GM21529 (cell line): ENCODE data around the gene PSMG1.
"Not testable (repeated sequence)": the region's sequence is repeated elsewhere in the genome, so short reads cannot be mapped to it uniquely, and the experiment has no call there.

Source experiments
- ATAC-seq: cut with Tn5 transposase; IDR thresholded peaks from one replicate; pipeline ENCODE4 v1.9.1; 2021; ENCODE audit not compliant: unreplicated experiment

The PSMG1 gene

DNA sequence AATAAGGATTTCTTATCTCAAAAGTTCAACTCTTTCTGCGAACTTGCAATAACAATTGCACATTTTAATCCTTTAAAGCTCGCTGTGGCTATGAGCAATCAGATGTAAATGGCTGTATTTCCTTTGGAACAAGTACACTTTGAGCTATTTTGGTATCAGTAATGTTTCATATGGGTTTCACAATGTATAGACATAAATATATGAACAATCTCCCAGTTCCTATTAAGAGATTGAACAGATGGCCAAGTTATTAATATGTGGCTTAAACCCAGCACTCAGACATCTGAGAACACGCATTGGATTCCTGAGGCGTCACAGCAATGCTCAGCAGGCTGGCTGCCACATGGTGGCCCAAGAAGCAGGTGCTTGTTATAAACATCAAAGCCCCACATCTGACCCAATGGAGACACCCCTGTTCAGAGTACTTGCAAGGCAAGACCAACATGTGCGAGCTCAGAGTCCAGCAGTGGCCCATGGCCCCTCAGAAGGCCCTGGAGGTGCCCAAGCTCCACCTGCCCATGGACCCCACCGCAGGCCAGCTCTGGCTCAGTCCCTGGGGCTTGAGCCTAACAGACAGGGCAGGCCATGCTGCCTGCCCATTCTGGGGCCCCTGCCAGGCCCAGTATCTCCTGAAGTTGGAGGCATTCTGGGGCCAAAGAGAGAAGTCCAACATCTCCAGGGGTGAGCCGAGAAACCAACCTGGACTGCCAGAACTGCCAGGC, 23.7 kb downstream of the PSMG1 start:
- ATAC-seq: no peak

DNA sequence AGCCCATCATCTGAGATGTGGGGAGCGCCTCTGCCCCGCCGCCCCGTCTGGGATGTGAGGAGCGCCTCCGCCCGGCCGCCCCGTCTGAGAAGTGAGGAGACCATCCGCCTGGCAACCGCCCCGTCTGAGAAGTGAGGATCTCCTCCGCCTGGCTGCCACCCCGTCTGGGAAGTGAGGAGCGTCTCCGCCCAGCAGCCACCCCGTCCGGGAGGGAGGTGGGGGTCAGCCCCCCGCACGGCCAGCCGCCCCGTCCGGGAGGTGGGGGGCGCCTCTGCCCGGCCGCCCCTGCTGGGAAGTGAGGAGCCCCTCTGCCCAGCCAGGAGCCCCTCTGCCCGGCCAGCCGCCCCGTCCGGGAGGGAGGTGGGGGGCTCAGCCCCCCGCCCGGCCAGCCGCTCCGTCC, 26.0 kb downstream of the PSMG1 start:
- ATAC-seq: not testable (repeated sequence)

DNA sequence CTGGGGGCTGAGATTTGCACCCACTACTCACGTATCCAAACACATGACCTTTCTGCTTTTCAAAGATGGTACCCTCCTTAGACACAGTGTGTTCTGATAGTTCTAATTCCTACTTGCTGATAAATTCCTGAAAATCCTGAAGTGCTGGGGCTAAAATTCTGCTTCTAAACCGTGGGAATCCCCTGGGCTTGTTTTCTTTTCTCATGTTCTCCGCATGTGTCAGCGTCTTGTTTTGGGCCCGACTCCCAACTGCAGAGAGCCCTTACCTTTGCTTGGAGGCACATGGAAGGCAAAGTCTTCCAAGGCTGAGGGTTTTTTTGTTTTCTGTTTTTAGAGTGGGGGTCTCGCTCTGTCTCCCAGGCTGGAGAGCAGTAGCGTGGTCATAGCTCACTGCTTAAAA, 27.2 kb downstream of the PSMG1 start:
- no peak for ATAC-seq

GRCh38 chr21:39155578-39155977, 27.7 kb downstream of the PSMG1 start:
- ATAC-seq: no peak

DNA sequence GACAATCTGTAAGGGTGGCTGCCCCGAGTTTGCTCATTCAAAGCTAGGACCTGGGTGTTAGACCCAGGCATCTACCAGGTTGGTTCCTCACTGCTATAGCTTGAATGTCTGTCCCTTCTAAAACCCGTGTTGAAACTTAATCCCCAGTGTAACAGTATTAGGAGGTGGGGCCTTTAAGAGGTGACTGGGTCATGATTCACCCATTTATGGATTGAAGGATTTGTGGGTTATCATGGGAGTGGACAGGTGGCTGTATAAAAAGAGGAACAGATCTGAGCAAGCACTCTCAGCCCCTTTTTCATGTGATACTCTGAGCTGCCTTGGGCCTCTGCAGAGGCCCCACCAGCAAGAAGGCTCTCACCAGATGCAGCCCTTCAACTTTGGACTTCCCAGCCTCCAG, 29.4 kb downstream of the PSMG1 start:
- no peak for ATAC-seq

GRCh38 chr21:39153373-39153772, 29.9 kb downstream of the PSMG1 start:
- ATAC-seq: no peak

DNA sequence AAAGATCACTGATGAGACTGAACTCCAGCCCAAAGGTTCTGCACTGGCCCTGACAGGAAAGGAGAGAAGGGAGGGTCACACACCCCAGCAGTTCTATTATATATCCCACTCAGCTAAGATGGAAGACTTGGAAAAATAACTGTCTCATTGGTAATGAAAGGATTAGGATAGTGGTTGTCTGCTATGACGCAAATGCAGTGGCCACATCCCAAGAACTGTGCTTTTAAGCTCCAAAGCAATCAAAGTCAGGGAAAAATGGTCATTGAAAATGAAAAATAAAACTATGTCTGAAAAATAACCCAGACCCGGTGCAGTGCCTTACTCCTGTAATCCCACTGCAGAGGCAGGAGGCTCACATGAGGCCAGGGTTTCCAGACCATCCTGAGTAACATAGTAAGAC, 31.0 kb downstream of the PSMG1 start:
- no peak for ATAC-seq

DNA sequence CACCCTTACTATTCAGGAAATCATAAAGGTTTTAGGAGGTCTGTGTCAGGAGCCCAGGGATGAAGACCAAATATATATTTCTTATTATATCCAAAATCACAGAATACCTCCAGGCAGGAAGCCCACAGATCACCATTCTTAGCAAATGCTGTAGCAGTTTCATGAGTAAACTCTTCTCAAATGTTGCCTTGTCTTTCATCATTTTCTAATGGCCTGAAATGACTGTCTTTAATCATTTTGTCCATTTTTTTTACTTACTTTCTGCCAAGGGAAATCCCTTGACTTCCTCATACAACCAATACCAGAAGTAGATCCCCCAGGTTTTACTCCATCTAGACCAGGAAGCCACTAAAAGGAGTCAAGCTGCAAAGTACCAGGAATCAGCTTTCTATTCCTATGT, 32.4 kb downstream of the PSMG1 start:
- ATAC-seq: no peak

DNA sequence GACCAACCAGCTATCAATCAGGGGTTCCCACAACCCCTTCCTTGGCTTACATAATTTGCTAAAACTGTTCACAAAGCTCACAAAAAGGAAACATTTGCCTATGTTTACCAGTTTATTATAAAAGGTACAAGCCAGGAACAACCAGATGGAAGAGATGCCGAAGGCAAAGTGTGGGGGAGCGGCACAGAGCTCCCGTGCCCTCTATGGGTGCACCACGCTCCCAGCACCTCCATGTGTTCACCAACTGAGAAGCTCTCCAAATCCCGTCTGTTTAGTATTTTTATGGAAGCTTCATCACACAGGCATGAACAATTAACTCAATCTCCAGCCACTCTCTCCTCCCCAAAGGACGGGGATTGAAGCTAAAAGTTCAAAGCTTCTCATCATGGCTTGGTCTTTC, 32.9 kb downstream of the PSMG1 start:
- no peak for ATAC-seq

GRCh38 chr21:39149882-39150281, 33.4 kb downstream of the PSMG1 start:
- ATAC-seq: no peak

- no peak for ATAC-seq
These were observed 34.3 kb downstream of the PSMG1 start for GRCh38 chr21:39148975-39149374.

GRCh38 chr21:39144191-39144590, 39.1 kb downstream of the PSMG1 start:
- ATAC-seq: no peak

- ATAC-seq: no peak
These were observed 40.3 kb downstream of the PSMG1 start for GRCh38 chr21:39142972-39143371.

GRCh38 chr21:39141502-39141901, 41.7 kb downstream of the PSMG1 start:
- no peak for ATAC-seq

DNA sequence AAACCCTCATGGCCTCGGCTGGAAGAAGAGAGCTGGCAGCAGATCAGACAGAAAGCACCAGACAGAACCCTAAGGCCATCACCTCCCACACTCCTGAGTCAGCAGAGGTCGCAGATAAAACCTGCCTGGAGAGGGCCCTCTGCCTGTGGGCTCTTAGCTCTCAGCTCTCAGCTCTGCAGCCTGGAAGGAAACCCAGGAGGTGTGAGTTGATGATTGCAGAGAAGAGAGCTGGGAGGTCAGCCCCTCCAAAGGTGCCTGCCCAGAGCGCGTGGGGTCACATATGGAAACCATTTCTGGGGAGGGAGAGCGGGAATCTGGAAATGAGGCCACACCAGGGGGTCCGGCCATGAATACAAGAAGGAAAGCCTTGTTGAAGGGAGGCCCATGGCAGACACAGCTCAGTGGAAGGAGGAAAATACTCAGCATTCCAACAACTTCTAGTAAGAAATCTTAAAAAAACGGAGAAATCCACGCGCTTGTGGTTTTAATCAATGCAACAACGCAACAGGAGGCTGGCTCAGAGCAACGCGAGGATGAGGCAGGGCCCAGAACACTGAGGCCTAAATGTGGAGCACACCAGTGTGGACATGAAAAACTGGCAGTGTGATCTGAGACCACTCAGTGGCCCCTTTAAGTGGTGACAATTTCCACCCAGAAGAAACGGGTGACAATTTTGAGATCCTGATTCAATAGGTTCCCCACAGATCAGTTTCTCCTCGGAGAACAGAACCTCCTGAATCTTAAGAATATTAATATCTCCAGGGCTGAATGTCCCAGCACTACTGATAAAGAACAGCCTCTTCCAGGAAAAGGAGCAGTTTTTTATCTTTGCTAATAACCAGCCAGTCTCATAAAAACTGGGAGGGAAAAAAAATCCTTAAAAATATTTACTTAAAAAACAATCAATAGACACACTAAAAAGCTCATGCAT, 45.7 kb downstream of the PSMG1 start:
- no peak for ATAC-seq

GRCh38 chr21:39136711-39137110, 46.5 kb downstream of the PSMG1 start:
- ATAC-seq: no peak

GRCh38 chr21:39136138-39136537, 47.1 kb downstream of the PSMG1 start:
- ATAC-seq: not testable (repeated sequence)

DNA sequence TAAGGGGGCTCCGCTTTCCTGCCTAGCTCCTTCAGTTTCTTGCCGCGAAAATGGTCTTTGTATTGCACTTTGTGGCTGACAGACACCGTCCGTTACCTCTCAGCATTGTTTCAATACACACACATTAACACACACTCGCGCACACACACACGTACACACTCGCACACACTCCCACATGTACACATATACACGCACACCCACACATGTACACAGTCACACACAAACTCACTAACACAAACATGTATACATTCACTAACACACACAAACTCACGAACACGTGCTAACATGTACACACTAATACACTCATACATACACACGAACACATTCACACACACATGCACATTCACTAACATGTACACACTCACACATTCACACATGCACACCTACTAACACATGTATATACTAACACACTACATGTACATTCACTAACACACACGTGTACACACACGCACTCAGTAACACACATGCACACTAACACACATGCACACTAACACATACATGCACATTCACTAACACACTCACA, 48.9 kb downstream of the PSMG1 start:
- ATAC-seq: no peak

GRCh38 chr21:39132248-39132647, 51.0 kb downstream of the PSMG1 start:
- ATAC-seq: no peak

- no peak for ATAC-seq
These were observed 51.5 kb downstream of the PSMG1 start for GRCh38 chr21:39131791-39132190.

DNA sequence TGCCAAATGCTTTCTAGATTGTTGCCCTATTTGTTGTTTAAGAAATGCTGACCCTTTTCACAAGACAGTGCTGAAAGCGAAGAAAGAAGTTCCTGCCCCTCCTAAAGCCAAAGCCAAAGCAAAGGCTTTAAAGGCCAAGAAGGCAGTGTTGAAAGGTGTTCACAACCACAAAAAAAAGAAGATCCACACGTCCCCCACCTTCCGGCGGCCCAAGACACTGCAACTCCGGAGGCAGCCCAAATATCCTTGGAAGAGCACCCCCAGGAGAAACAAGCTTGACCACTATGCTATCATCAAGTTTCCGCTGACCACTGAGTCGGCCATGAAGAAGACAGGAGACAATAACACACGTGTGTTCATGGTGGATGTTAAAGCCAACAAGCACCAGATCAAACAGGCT, 55.7 kb downstream of the PSMG1 start:
- ATAC-seq: no peak

- ATAC-seq: no peak
These were observed 56.8 kb downstream of the PSMG1 start for GRCh38 chr21:39126486-39126806.
